Glutamatergic neuron (in vitro differentiated cells): Measurements from ENCODE around the gene MARCHF2. TPM values are rescaled to one million over a fixed set of nuclear protein-coding genes. Genes with fewer than 3 reads are reported as not detected.
"Not testable (repeated sequence)": the region's sequence is repeated elsewhere in the genome, so short reads cannot be mapped to it uniquely, and the experiment has no call there.

ENCODE experiments used
- DNase-seq: peaks from one replicate; pipeline ENCODE4 v3.0.0; 2022
- H3K27ac Mint-ChIP-seq: one replicate; pipeline ENCODE4 v1.8.0; 2020; ENCODE audit warnings: mild to moderate bottlenecking, mixed read lengths, inconsistent platforms; ENCODE audit not compliant: unreplicated experiment
- H3K27me3 Mint-ChIP-seq: one replicate; pipeline ENCODE4 v1.8.0; 2020; ENCODE audit warnings: mild to moderate bottlenecking, moderate library complexity, mixed read lengths, inconsistent platforms; ENCODE audit not compliant: unreplicated experiment
- H3K36me3 Mint-ChIP-seq: one replicate; pipeline ENCODE4 v1.8.0; 2020; ENCODE audit warnings: mild to moderate bottlenecking, mixed read lengths, inconsistent platforms; ENCODE audit not compliant: unreplicated experiment
- H3K4me1 Mint-ChIP-seq: one replicate; pipeline ENCODE4 v1.8.0; 2020; ENCODE audit warnings: mild to moderate bottlenecking, low read depth, mixed read lengths, inconsistent platforms; ENCODE audit not compliant: unreplicated experiment
- H3K4me3 Mint-ChIP-seq: one replicate; pipeline ENCODE4 v1.8.0; 2020; ENCODE audit warnings: mild to moderate bottlenecking, mixed read lengths, inconsistent platforms; ENCODE audit not compliant: unreplicated experiment
- H3K9me3 Mint-ChIP-seq: one replicate; pipeline ENCODE4 v1.8.0; 2020; ENCODE audit warnings: mild to moderate bottlenecking, moderate library complexity, mixed read lengths, inconsistent platforms; ENCODE audit not compliant: unreplicated experiment
- total RNA-seq: library from RNA; stranded (reverse); fragmentation: NEBNext Ultra II Directional; extraction: Animal tissue kit (Norgen Biotek cat#: 25700); gene quantifications from one replicate; pipeline ENCODE4 v1.2.1, GENCODE V29; 2021; ENCODE audit not compliant: unreplicated experiment
- TF ChIP-seq, protein P1 (sequence below): fragments of 200-600 bp; sonication (generic); IDR thresholded peaks from one replicate; pipeline ENCODE4 v1.5.0; 2021; ENCODE audit not compliant: partially characterized antibody, unreplicated experiment

MARCHF2 gene
- total RNA-seq, 1 donor from 2014 or later = 47.7 TPM

DNA sequence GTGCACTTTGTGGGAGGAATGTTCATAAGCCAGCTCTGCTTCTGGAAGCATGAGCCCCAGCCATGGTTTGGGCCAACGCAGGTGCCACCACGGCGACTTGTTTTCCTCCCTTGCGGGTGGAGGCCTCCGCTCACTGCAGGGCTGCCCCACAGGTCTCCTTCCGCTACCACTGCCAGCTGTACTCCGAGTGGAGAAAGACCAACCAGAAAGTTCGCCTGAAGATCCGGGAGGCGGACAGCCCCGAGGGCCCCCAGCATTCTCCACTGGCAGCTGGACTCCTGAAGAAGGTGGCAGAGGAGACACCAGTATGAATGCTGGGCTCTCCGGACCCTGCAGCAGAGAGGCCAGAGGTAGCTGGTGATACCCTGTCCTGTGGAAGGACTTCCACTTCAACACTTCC lies 25.1 kb downstream of the MARCHF2 start:
- Mint-ChIP-seq H3K36me3 (no peaks in the 10 kb centered on the region), H3K27ac (no peak overlapping the region), H3K4me1 (no peaks in the 10 kb centered on the region)

DNA sequence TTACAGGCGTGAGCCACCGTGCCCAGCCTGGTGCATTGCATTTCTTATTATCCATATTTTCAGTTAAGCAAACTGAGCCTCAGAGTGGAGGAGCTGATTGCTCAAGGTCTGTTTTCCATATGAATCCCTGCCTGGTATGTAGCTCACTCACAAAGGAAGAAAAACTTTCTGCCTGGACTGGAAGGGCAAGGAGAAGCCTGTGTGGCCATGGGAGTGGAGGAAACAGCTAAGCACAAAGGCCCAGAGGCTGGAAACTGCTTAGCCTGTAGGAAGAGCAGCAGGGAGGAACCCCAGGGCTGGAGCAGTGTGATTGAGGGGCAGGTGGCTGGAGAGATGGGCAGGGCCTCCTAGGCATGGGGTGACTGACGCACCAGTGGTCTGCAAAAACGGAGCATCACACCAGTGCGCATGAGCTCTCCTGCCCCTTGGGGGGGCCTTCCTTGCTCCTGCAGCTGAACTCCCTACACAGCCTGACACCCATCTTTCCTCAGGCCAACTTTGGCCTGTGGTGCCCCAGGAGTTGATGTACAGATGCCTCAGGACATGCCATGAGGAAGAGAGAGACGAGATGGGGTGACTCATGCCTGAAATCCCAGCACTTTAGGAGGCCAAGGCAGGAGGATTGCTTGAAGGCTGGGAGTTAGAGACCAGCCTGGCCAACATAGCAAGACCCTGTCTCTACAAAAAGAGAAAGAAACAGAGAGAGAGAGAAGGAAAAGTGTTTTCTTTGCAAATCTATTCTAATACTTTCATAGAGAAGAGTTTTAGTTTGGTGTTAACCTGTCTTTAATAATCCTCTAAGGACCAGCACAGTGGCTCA lies 28.8 kb downstream of the MARCHF2 start:
- no peak for DNase-seq
- peak overlapping the region; percentile 12 for H3K27ac Mint-ChIP-seq
- H3K4me3 Mint-ChIP-seq = no peak overlapping the region
- no peaks in the 10 kb centered on the region for H3K36me3 Mint-ChIP-seq
- H3K9me3 Mint-ChIP-seq = peaks cover 5% of the 10 kb centered on the region
- TF ChIP-seq, protein P1, sequence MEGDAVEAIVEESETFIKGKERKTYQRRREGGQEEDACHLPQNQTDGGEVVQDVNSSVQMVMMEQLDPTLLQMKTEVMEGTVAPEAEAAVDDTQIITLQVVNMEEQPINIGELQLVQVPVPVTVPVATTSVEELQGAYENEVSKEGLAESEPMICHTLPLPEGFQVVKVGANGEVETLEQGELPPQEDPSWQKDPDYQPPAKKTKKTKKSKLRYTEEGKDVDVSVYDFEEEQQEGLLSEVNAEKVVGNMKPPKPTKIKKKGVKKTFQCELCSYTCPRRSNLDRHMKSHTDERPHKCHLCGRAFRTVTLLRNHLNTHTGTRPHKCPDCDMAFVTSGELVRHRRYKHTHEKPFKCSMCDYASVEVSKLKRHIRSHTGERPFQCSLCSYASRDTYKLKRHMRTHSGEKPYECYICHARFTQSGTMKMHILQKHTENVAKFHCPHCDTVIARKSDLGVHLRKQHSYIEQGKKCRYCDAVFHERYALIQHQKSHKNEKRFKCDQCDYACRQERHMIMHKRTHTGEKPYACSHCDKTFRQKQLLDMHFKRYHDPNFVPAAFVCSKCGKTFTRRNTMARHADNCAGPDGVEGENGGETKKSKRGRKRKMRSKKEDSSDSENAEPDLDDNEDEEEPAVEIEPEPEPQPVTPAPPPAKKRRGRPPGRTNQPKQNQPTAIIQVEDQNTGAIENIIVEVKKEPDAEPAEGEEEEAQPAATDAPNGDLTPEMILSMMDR = no peak
- peaks cover 6% of the 10 kb centered on the region for H3K4me1 Mint-ChIP-seq
- peaks cover 5% of the 10 kb centered on the region for H3K27me3 Mint-ChIP-seq

More for the DNA sequence above, 25.1 kb downstream of the MARCHF2 start:
- H3K27me3 Mint-ChIP-seq = no peaks in the 10 kb centered on the region
- TF ChIP-seq, protein P1 = no peak
- H3K4me3 Mint-ChIP-seq = no peak overlapping the region
- no peak for DNase-seq
- no peaks in the 10 kb centered on the region for H3K9me3 Mint-ChIP-seq

DNA sequence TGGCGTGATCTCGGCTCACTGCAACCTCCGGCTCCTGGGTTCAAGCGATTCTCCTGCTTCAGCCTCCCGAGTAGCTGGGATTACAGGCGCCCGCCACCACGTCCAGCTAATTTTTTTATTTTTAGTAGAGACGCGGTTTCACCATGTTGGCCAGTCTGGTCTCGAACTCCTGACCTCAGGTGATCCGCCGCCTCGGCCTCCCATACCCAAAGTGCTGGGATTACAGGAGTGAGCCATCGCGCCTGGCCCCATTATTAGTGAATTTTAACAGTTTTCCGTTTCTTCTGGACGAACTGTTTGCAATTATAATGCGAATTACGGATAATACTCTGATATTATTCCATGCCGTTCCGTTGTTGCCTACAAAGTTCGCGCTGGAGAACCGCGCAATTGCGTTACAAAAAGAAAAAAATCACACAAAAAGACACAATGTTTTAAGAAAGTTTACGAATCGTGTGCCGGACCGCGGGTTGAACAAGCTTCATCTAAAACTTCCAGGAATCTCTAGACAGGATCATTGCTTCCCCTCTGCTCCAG lies 31.1 kb downstream of the MARCHF2 start:
- Mint-ChIP-seq H3K27ac (peak overlapping the region; percentile 99), H3K4me1 (peaks cover 18% of the 10 kb centered on the region), H3K4me3 (peak overlapping the region; percentile 95)
- not testable (repeated sequence) for H3K9me3 Mint-ChIP-seq, H3K27me3 Mint-ChIP-seq, H3K36me3 Mint-ChIP-seq, DNase-seq

- DNase-seq = peak; percentile 100
- H3K27ac Mint-ChIP-seq = peak within 1 kb of the TSS; percentile 99
- H3K4me3 Mint-ChIP-seq = peak within 1 kb of the TSS; percentile 95
- H3K4me1 Mint-ChIP-seq = peaks cover 19% of the 10 kb centered on the region
- peaks cover 5% of the 10 kb centered on the region for H3K27me3 Mint-ChIP-seq
- peaks cover 5% of the 10 kb centered on the region for H3K9me3 Mint-ChIP-seq
- H3K36me3 Mint-ChIP-seq = no peaks in the 10 kb centered on the region
- TF ChIP-seq, protein P1 = no peak
Measured at GRCh38 chr19:8444677-8445487, 31.8 kb downstream of the MARCHF2 start, which contains the start of gene HNRNPM. HNRNPM (plus strand) TSS chr19:8444975; CDS start chr19:8444999, 24 bp downstream.

DNA sequence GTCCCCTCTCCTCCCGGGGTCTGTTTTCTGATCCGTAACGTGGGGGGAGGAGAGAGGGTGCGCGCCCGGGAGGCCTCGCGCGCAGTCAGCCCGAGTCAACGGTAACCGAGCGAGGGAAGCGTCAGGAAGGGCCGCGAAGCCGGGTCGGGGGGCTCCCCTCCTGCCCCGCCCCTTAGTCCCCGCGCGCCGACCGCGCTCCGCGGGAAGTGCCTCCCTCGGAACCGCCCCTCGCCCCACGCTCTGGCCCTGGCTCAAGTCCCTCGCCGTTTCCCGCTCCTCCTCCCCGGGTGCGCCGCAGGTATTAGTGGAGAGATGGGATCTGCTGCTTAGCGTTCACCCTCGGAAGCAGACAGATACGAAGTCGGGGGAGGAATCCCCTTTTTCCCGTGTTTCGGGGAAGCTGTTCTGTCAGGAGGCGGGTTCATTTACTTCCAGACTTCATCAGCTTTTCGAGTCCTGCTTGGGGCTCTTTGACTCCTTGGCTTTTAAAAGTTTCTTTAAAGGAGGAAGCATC lies 32.4 kb downstream of the MARCHF2 start:
- peak overlapping the region; percentile 90 for H3K4me3 Mint-ChIP-seq
- peaks cover 22% of the 10 kb centered on the region for H3K4me1 Mint-ChIP-seq
- TF ChIP-seq, protein P1 = no peak
- H3K36me3 Mint-ChIP-seq = no peaks in the 10 kb centered on the region
- peaks cover 5% of the 10 kb centered on the region for H3K9me3 Mint-ChIP-seq
- peak; percentile 60 for DNase-seq
- peak overlapping the region; percentile 34 for H3K27ac Mint-ChIP-seq
- peaks cover 5% of the 10 kb centered on the region for H3K27me3 Mint-ChIP-seq
